ENCODE results near the gene RAP1GAP. TPM values are rescaled to one million over a fixed set of nuclear protein-coding genes. Genes with fewer than 3 reads are reported as not detected.

The RAP1GAP gene
- total and polyA plus RNA-seq, 9 of the 15 experiments (the other 6 are each of a cell fraction or from before 2014, with no cell fraction given): 0.29 to 30.2 (median 19.2) TPM

DNA sequence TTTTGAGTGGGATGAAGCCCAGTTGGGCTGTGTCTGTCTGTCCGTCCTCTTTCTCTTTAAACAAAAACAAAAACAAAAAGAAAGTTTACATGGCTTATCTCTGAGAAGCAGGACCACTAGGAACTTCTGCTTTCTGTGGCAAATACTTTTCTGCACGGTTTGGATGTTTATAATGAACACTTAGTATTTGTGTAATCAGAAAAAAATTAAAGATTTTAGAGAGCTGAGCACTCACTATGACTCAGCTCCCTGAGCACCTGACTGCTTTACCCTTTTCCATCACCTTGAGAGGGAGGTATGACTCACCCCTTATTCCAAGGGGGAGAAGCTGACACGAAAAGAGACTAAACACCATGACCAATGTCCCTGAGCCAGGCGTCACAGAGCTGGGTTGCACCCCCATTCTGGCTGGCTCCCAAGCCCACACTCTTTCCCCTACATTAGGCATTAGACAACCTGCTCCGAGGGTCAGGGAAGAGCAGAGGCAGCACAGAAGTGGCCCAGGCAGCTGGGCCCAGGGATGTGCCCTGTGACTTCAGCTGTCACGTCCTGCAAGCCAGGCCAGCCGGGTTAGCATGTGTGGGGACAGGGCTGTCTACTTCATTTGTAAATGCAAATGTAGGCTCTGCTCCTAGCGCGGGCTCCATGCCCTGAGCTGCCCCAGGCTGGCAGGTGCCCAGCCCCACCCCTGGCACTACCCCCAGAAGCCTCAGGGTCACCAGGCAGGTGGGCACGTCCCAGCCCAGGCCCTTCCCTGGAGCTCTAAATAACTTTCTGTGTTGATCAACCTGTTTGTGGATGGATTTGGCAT is 30.4 kb downstream of the RAP1GAP start (continued):
- TF ChIP-seq, protein P1, sequence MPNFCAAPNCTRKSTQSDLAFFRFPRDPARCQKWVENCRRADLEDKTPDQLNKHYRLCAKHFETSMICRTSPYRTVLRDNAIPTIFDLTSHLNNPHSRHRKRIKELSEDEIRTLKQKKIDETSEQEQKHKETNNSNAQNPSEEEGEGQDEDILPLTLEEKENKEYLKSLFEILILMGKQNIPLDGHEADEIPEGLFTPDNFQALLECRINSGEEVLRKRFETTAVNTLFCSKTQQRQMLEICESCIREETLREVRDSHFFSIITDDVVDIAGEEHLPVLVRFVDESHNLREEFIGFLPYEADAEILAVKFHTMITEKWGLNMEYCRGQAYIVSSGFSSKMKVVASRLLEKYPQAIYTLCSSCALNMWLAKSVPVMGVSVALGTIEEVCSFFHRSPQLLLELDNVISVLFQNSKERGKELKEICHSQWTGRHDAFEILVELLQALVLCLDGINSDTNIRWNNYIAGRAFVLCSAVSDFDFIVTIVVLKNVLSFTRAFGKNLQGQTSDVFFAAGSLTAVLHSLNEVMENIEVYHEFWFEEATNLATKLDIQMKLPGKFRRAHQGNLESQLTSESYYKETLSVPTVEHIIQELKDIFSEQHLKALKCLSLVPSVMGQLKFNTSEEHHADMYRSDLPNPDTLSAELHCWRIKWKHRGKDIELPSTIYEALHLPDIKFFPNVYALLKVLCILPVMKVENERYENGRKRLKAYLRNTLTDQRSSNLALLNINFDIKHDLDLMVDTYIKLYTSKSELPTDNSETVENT (CRISPR knock-in tag; IDR thresholded peaks at IDR 0.05): no peak
- TF ChIP-seq BRF1 (IDR thresholded peaks at IDR 0.05; ENCODE audit: borderline replicate concordance, extremely low read depth, insufficient read length) (no peak), GABPA (tag; conservative IDR thresholded peaks at IDR 0.05; ENCODE audit: low read depth) (no peak), FOSL1 (tag; conservative IDR thresholded peaks at IDR 0.05) (peak; percentile 99), ZNF324 (CRISPR knock-in tag; IDR thresholded peaks at IDR 0.05) (no peak), DACH1 (IDR thresholded peaks at IDR 0.05; ENCODE audit: partially characterized antibody) (peak; percentile 50), CBX8 (IDR thresholded peaks at IDR 0.05; ENCODE audit: borderline replicate concordance, extremely low read depth, low read depth, low read length, poor library complexity, severe bottlenecking) (no peak), MYNN (IDR thresholded peaks at IDR 0.05) (no peak; the same call in 1 of the 2 replicates), MYNN (CRISPR knock-in tag; IDR thresholded peaks at IDR 0.05) (no peak), PTBP1 (IDR thresholded peaks at IDR 0.05; ENCODE audit: low read depth, low read length) (no peak), RAD21 (CRISPR knock-in tag; conservative IDR thresholded peaks at IDR 0.05 in 1 of 2, IDR thresholded peaks at IDR 0.05 in 1 of 2) (no peak), NFE2 (IDR thresholded peaks at IDR 0.05; ENCODE audit: low read depth) (peak; percentile 98), SPI1 (IDR thresholded peaks at IDR 0.05; ENCODE audit: borderline replicate concordance, low read depth, low read length) (peak; percentile 66), POLR3G (IDR thresholded peaks at IDR 0.05; ENCODE audit: extremely low read depth, insufficient read length, insufficient replicate concordance) (no peak), MAZ (CRISPR knock-in tag; conservative IDR thresholded peaks at IDR 0.05 in 1 of 2, IDR thresholded peaks at IDR 0.05 in 1 of 2) (peak; percentile 15 to 34; a peak in 2 of 4 replicates), NBN (IDR thresholded peaks at IDR 0.05; ENCODE audit: low read depth) (peak; percentile 59; the same call in 1 of the 2 replicates), ZNF778 (CRISPR knock-in tag; IDR thresholded peaks at IDR 0.05) (no peak), MAFF (IDR thresholded peaks at IDR 0.05; ENCODE audit: low read length) (peak; percentile 90), SRSF1 (IDR thresholded peaks at IDR 0.05; ENCODE audit: low read depth, low read length) (no peak), ETV6 (IDR thresholded peaks at IDR 0.05; ENCODE audit: borderline replicate concordance in 1 of 2, low read depth in 2 of 2, low read length in 1 of 2) (no peak), ETV6 (CRISPR knock-in tag; IDR thresholded peaks at IDR 0.05; ENCODE audit: borderline replicate concordance) (no peak)
- TF ChIP-seq, protein P2, sequence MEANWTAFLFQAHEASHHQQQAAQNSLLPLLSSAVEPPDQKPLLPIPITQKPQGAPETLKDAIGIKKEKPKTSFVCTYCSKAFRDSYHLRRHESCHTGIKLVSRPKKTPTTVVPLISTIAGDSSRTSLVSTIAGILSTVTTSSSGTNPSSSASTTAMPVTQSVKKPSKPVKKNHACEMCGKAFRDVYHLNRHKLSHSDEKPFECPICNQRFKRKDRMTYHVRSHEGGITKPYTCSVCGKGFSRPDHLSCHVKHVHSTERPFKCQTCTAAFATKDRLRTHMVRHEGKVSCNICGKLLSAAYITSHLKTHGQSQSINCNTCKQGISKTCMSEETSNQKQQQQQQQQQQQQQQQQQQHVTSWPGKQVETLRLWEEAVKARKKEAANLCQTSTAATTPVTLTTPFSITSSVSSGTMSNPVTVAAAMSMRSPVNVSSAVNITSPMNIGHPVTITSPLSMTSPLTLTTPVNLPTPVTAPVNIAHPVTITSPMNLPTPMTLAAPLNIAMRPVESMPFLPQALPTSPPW (CRISPR knock-in tag; IDR thresholded peaks at IDR 0.05): peak; percentile 69
- TF ChIP-seq, protein P3, sequence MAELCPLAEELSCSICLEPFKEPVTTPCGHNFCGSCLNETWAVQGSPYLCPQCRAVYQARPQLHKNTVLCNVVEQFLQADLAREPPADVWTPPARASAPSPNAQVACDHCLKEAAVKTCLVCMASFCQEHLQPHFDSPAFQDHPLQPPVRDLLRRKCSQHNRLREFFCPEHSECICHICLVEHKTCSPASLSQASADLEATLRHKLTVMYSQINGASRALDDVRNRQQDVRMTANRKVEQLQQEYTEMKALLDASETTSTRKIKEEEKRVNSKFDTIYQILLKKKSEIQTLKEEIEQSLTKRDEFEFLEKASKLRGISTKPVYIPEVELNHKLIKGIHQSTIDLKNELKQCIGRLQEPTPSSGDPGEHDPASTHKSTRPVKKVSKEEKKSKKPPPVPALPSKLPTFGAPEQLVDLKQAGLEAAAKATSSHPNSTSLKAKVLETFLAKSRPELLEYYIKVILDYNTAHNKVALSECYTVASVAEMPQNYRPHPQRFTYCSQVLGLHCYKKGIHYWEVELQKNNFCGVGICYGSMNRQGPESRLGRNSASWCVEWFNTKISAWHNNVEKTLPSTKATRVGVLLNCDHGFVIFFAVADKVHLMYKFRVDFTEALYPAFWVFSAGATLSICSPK (IDR thresholded peaks at IDR 0.05; ENCODE audit: borderline replicate concordance): no peak

Data from K562 (cell line).